Measurements from ENCODE around the gene ZNF407.

- TF ChIP-seq CEBPB (IDR thresholded peaks at IDR 0.05) (no peak), EGR1 (IDR thresholded peaks at IDR 0.05) (no peak), EP300 (IDR thresholded peaks at IDR 0.05; ENCODE audit: borderline replicate concordance) (no peak), TAF1 (IDR thresholded peaks at IDR 0.05; ENCODE audit: low read depth) (no peak), CREB1 (IDR thresholded peaks at IDR 0.05; ENCODE audit: low read depth) (no peak), NFIC (IDR thresholded peaks at IDR 0.05) (no peak), REST (IDR thresholded peaks at IDR 0.05; ENCODE audit: low read depth) (no peak), MAX (IDR thresholded peaks at IDR 0.05) (no peak), TEAD4 (IDR thresholded peaks at IDR 0.05) (no peak), RAD21 (IDR thresholded peaks at IDR 0.05; ENCODE audit: low read depth) (no peak), TCF12 (IDR thresholded peaks at IDR 0.05; ENCODE audit: low read depth) (no peak), YY1 (IDR thresholded peaks at IDR 0.05; ENCODE audit: low read depth) (no peak)
- TF ChIP-seq, protein P1, sequence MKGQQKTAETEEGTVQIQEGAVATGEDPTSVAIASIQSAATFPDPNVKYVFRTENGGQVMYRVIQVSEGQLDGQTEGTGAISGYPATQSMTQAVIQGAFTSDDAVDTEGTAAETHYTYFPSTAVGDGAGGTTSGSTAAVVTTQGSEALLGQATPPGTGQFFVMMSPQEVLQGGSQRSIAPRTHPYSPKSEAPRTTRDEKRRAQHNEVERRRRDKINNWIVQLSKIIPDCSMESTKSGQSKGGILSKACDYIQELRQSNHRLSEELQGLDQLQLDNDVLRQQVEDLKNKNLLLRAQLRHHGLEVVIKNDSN (IDR thresholded peaks at IDR 0.05) = no peak
These were observed 506.8 kb downstream of the ZNF407 start for GRCh38 chr18:75104483-75104882.

All from Ishikawa (cell line).